OCI-LY7 (cell line): ENCODE results near the gene SNAP29. TPM values are rescaled to one million over a fixed set of nuclear protein-coding genes. Genes with fewer than 3 reads are reported as not detected.

Source experiments
- BruUV-seq: library from RNA; stranded (reverse); fragments of 400-500 nt; replicated peaks from 2 replicates; lab custom pipeline; 2021; lab: Mats Ljungman, UMichigan
- CTCF ChIA-PET: fragments of 300-600 bp; sonication (Branson Sonifier 250); formaldehyde crosslinking; loops from one replicate; lab custom pipeline; 2022; ENCODE audit warnings: antibody characterized with exemption; ENCODE audit not compliant: unreplicated experiment; lab: Charles Lee
- POLR2A ChIA-PET: fragments of 300-600 bp; sonication (Branson Sonifier 250); formaldehyde crosslinking; loops from one replicate; lab custom pipeline; 2022; ENCODE audit warnings: antibody characterized with exemption; lab: Charles Lee
- DNase-seq: peaks from one replicate; pipeline ENCODE4 v3.0.0-alpha.2; 2015; ENCODE audit warnings: low spot score
- H2AFZ ChIP-seq: fragments of 200-600 bp; sonication (generic), shearing (Covaris generic); 2 replicates; pipeline ENCODE4 v1.6.1; 2014; ENCODE audit warnings: mild to moderate bottlenecking, antibody characterized with exemption, low read length, moderate library complexity
- H3K27ac ChIP-seq: fragments of 200-600 bp; sonication (generic); 2 replicates; pipeline ENCODE4 v1.5.1; 2014; ENCODE audit warnings: mixed run types, low read depth, mild to moderate bottlenecking, moderate library complexity, low read length, inconsistent platforms; ENCODE audit not compliant: poor library complexity, severe bottlenecking
- H3K36me3 ChIP-seq: fragments of 200-600 bp; sonication (generic); 2 replicates; pipeline ENCODE4 v1.6.1; 2014; ENCODE audit warnings: mild to moderate bottlenecking, antibody characterized with exemption, low read length, moderate library complexity, mixed read lengths; ENCODE audit not compliant: insufficient read depth
- H3K4me1 ChIP-seq: fragments of 200-600 bp; sonication (generic); 2 replicates; pipeline ENCODE4 v1.5.1; 2014; ENCODE audit warnings: mild to moderate bottlenecking, low read length; ENCODE audit not compliant: insufficient read depth, poor library complexity, severe bottlenecking
- H3K4me2 ChIP-seq: fragments of 200-600 bp; sonication (generic); 2 replicates; pipeline ENCODE4 v1.6.1; 2014; ENCODE audit warnings: mild to moderate bottlenecking, low read length
- H3K4me3 ChIP-seq: fragments of 200-600 bp; sonication (generic); 2 replicates; pipeline ENCODE4 v1.5.1; 2014; ENCODE audit warnings: mild to moderate bottlenecking, low read depth, low read length; ENCODE audit not compliant: poor library complexity, severe bottlenecking
- H3K79me2 ChIP-seq: fragments of 200-600 bp; sonication (generic); 2 replicates; pipeline ENCODE4 v1.6.1; 2016; ENCODE audit warnings: low read depth, mild to moderate bottlenecking, low read length, moderate library complexity, mixed read lengths; ENCODE audit not compliant: insufficient read depth
- H3K9me2 ChIP-seq: fragments of 200-600 bp; sonication (generic); 2 replicates; pipeline ENCODE4 v1.6.1; 2016; ENCODE audit warnings: mild to moderate bottlenecking, low read length, mixed read lengths; ENCODE audit not compliant: insufficient read depth
- H3K9me3 ChIP-seq: fragments of 200-600 bp; sonication (generic); 2 replicates; pipeline ENCODE4 v1.6.1; 2014; ENCODE audit warnings: mild to moderate bottlenecking, mixed run types, low read length, mixed read lengths
- H4K20me1 ChIP-seq: fragments of 200-600 bp; sonication (generic); 2 replicates; pipeline ENCODE4 v1.6.1; 2014; ENCODE audit warnings: mild to moderate bottlenecking, antibody characterized with exemption, low read length, moderate library complexity, mixed read lengths; ENCODE audit not compliant: insufficient read depth
- EZH2phosphoT487 ChIP-seq: fragments of 200-600 bp; sonication (generic); IDR thresholded peaks from 2 replicates; pipeline ENCODE4 v1.6.1; 2018; ENCODE audit warnings: low read depth, borderline replicate concordance, mild to moderate bottlenecking, mixed run types, antibody characterized with exemption, low read length, moderate library complexity, mixed read lengths
- intact Hi-C: fragments of 100-400 bp; cut with micrococcal nuclease; formaldehyde crosslinking; loops from one replicate; pipeline ENCODE4 v1.10.0; 2022; ENCODE audit not compliant: unreplicated experiment
- total RNA-seq, 2 experiments: library from RNA; depleted of rRNA in 1 of 2; stranded (reverse); fragments of >200 nt in 1 of 2; shearing (Covaris generic) in 1 of 2; gene quantifications; 2 replicates each; pipeline ENCODE4 v1.2.3, GENCODE V29; 2014 to 2022
- TF ChIP-seq, protein P1 (sequence below): fragments of 200-600 bp; sonication (generic); conservative IDR thresholded peaks from 2 replicates; pipeline ENCODE4 v1.5.1; 2014; ENCODE audit warnings: mild to moderate bottlenecking, antibody characterized with exemption, low read length, moderate library complexity, mixed read lengths

SNAP29 gene
- total RNA-seq, 2 experiments from 2014 or later: 12.7 to 26.9 TPM

DNA sequence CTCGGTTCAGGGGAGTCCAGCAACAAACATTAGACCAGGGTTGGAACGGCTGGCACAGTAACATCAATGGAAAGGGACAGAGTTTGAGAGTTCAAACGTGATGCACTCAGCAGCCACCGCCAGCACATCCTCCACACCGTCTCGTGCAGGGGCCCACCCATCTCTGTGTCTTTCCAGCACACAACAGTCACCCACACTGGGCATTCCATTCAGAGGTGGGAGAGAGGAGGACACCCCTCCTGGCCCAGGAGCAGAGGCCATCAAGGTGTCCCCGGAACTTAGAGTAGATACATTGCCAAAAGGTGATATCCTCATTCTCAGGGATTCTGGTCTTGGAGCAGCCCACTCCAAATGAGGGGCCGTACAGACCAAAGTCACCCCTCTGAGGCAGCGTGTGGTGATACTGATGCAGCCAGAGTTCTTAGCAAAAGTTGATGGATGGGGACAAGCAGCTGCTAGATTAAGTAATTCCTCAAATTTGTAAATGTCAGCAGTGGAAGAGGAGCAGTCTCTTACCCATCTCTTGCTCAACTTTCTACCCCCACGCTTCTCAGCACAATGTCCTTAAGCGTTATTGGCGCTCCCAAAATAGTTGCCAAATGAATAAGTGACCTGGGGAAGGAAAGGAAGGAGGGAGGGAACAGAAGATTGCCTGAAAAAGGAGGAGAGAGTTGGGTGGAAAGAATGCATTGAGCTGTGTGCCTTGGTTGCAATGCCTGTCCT, 5.5 kb downstream of the SNAP29 start:
- ChIA-PET CTCF (no interaction called here), POLR2A (no interaction called here)
- intact Hi-C loops: no loop called here
- no peaks in the 10 kb centered on the region for H3K9me2 ChIP-seq
- no peak for TF ChIP-seq EZH2phosphoT487
- TF ChIP-seq, protein P1, sequence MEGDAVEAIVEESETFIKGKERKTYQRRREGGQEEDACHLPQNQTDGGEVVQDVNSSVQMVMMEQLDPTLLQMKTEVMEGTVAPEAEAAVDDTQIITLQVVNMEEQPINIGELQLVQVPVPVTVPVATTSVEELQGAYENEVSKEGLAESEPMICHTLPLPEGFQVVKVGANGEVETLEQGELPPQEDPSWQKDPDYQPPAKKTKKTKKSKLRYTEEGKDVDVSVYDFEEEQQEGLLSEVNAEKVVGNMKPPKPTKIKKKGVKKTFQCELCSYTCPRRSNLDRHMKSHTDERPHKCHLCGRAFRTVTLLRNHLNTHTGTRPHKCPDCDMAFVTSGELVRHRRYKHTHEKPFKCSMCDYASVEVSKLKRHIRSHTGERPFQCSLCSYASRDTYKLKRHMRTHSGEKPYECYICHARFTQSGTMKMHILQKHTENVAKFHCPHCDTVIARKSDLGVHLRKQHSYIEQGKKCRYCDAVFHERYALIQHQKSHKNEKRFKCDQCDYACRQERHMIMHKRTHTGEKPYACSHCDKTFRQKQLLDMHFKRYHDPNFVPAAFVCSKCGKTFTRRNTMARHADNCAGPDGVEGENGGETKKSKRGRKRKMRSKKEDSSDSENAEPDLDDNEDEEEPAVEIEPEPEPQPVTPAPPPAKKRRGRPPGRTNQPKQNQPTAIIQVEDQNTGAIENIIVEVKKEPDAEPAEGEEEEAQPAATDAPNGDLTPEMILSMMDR: no peak
- H3K4me2 ChIP-seq: no peak overlapping the region
- no peak for DNase-seq
- no TSS peak for BruUV-seq
- H3K4me1 ChIP-seq: peaks cover 10% of the 10 kb centered on the region
- H3K79me2 ChIP-seq: peaks cover 2% of the 10 kb centered on the region; the same call in 1 of the 2 replicates
- peaks cover 10% of the 10 kb centered on the region for H3K36me3 ChIP-seq
- H3K4me3 ChIP-seq: no peak overlapping the region
- H4K20me1 ChIP-seq: no peaks in the 10 kb centered on the region
- no peak overlapping the region for H2AFZ ChIP-seq
- no peaks in the 10 kb centered on the region for H3K9me3 ChIP-seq
- H3K27ac ChIP-seq: no peak overlapping the region

DNA sequence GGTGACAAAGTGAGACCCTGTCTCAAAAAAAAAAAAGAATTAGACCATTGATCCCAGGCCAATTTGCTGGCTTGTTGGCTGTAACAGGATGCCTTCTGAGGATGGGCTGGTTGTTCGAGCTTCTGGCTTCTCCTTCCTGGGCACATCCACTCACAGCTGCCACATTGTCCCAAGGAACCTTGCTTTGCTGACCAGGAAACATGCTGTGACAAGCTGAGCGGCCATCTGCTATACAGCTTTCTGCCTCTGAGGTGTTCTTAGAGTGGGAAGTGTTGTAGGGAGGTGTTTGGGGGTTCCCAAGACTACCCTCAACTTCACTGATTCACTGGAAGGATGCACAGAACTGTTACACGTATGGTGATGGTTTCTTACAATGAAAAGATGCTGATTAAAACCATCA, 6.5 kb downstream of the SNAP29 start:
- intact Hi-C loops: no loop called here
- H3K79me2 ChIP-seq: no peaks in the 10 kb centered on the region

More for the DNA sequence above, 6.5 kb downstream of the SNAP29 start:
- ChIA-PET POLR2A (interaction anchor here (0.9 kb wide), 1 partner anchor 56 kb away, joined by 4 read pairs; no protein-coding TSS in a partner anchor), CTCF (no interaction called here)
- no TSS peak for BruUV-seq
- Histone ChIP-seq H3K27ac (no peak overlapping the region), H3K4me3 (no peak overlapping the region), H3K4me2 (no peak overlapping the region), H3K9me3 (no peaks in the 10 kb centered on the region), H2AFZ (no peak overlapping the region), H3K36me3 (peaks cover 12% of the 10 kb centered on the region), H4K20me1 (no peaks in the 10 kb centered on the region), H3K9me2 (no peaks in the 10 kb centered on the region), H3K4me1 (peaks cover 4% of the 10 kb centered on the region)
- DNase-seq: no peak
- TF ChIP-seq, protein P1: no peak
- no peak for TF ChIP-seq EZH2phosphoT487
